Chondrocyte (in vitro differentiated cells): ENCODE measurements around the gene SHISA9. TPM values are rescaled to one million over a fixed set of nuclear protein-coding genes. Genes with fewer than 3 reads are reported as not detected.

Source experiments
- DNase-seq: peaks from one replicate; pipeline ENCODE4 v3.0.0; 2021; ENCODE audit warnings: mixed read lengths, low spot score
- H3K27ac Mint-ChIP-seq: one replicate; pipeline ENCODE4 v1.8.0; 2021; ENCODE audit warnings: mild to moderate bottlenecking, moderate library complexity, mixed read lengths; ENCODE audit not compliant: unreplicated experiment
- H3K27me3 Mint-ChIP-seq: 2 replicates; pipeline ENCODE4 v1.8.0; 2021; ENCODE audit warnings: low read depth, mixed read lengths
- H3K36me3 Mint-ChIP-seq: 2 replicates; pipeline ENCODE4 v1.8.0; 2021; ENCODE audit warnings: low read depth, mixed read lengths
- H3K4me1 Mint-ChIP-seq: 2 replicates; pipeline ENCODE4 v1.8.0; 2021; ENCODE audit warnings: low read depth, mild to moderate bottlenecking, mixed read lengths
- H3K4me3 Mint-ChIP-seq: one replicate; pipeline ENCODE4 v1.8.0; 2021; ENCODE audit warnings: mild to moderate bottlenecking, moderate library complexity, mixed read lengths; ENCODE audit not compliant: unreplicated experiment
- H3K9me3 Mint-ChIP-seq: 2 replicates; pipeline ENCODE4 v1.8.0; 2021; ENCODE audit warnings: low read depth, mixed read lengths
- total RNA-seq: library from RNA; stranded (reverse); gene quantifications from 3 replicates; pipeline ENCODE4 v1.2.1, GENCODE V29; 2021
- TF ChIP-seq, protein P1 (sequence below): fragments of 200-600 bp; sonication (generic); IDR thresholded peaks from 2 replicates; pipeline ENCODE4 v1.5.0; 2021; ENCODE audit warnings: antibody characterized with exemption, mild to moderate bottlenecking, moderate library complexity

The SHISA9 gene
- total RNA-seq, 1 donor from 2014 or later = 1.6 TPM

DNA sequence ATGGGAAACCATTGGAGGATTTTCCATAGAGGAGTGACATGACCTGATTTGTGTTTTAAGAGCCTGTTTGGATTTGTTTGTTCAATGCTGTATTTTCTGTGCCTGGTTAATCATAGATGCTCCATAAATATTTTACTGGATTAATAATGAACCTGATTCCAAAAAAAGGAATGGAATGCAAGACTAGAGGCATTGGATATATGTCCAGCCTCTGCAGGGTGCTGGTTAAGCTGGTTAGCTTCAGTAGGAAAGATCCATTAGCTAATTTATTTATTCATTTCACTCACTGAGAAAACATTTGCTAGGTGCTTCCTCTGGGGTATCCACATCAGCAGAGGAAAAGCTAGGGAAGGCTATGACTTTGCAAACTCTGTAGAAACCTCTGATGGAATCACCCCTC lies 57.7 kb downstream of the SHISA9 start:
- Mint-ChIP-seq H3K9me3 (peaks cover 8% of the 10 kb centered on the region), H3K4me3 (no peak overlapping the region), H3K4me1 (no peaks in the 10 kb centered on the region), H3K27ac (no peak overlapping the region), H3K27me3 (no peaks in the 10 kb centered on the region), H3K36me3 (no peaks in the 10 kb centered on the region)
- TF ChIP-seq, protein P1, sequence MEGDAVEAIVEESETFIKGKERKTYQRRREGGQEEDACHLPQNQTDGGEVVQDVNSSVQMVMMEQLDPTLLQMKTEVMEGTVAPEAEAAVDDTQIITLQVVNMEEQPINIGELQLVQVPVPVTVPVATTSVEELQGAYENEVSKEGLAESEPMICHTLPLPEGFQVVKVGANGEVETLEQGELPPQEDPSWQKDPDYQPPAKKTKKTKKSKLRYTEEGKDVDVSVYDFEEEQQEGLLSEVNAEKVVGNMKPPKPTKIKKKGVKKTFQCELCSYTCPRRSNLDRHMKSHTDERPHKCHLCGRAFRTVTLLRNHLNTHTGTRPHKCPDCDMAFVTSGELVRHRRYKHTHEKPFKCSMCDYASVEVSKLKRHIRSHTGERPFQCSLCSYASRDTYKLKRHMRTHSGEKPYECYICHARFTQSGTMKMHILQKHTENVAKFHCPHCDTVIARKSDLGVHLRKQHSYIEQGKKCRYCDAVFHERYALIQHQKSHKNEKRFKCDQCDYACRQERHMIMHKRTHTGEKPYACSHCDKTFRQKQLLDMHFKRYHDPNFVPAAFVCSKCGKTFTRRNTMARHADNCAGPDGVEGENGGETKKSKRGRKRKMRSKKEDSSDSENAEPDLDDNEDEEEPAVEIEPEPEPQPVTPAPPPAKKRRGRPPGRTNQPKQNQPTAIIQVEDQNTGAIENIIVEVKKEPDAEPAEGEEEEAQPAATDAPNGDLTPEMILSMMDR = no peak
- no peak for DNase-seq

DNA sequence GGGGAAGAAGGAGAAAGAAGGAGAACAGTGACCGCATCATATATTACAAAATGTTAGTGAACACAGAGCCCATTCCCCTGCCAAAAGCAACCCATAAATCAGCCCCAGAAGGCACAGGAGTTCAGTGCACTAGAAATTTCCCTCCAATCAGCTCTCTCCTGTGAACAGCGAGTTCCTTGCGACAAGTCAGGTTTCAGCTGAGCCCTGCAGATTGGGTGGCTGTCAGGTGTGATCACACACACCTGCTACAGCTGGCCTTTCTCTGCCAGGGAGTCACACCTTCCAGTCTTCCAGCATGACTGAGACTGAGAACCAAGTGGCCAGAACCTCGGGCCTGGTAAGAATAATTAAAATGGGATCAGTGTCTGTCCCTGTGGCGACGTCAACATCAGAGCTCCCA lies 60.2 kb downstream of the SHISA9 start:
- DNase-seq = no peak
- H3K9me3 Mint-ChIP-seq = peaks cover 8% of the 10 kb centered on the region
- TF ChIP-seq, protein P1 = no peak
- no peaks in the 10 kb centered on the region for H3K27me3 Mint-ChIP-seq
- no peak overlapping the region for H3K4me3 Mint-ChIP-seq
- H3K27ac Mint-ChIP-seq = no peak overlapping the region
- no peaks in the 10 kb centered on the region for H3K36me3 Mint-ChIP-seq
- H3K4me1 Mint-ChIP-seq = no peaks in the 10 kb centered on the region

DNA sequence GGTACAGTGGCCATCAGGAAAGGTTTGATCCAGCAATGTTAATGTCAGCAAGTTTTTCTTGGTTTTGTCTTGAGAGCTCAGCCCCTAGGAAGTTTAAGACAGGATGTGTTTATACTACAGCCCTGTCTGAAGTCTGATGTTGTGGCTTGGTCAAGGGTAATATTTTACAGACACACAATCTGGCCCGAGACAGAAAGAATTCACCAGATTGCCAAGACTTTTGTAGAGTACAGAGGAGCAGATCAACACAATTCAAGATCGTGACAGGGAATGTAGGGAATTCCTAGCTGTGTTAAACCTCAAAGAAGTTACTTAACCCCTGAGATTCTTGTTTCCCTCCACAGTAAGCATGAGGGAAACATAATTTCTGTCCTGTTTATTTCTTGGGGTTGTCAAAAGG lies 63.1 kb downstream of the SHISA9 start:
- H3K36me3 Mint-ChIP-seq = no peaks in the 10 kb centered on the region
- no peak overlapping the region for H3K4me3 Mint-ChIP-seq
- no peak for DNase-seq
- TF ChIP-seq, protein P1 = no peak
- H3K4me1 Mint-ChIP-seq = no peaks in the 10 kb centered on the region
- peaks cover 4% of the 10 kb centered on the region for H3K9me3 Mint-ChIP-seq
- no peak overlapping the region for H3K27ac Mint-ChIP-seq
- H3K27me3 Mint-ChIP-seq = no peaks in the 10 kb centered on the region

DNA sequence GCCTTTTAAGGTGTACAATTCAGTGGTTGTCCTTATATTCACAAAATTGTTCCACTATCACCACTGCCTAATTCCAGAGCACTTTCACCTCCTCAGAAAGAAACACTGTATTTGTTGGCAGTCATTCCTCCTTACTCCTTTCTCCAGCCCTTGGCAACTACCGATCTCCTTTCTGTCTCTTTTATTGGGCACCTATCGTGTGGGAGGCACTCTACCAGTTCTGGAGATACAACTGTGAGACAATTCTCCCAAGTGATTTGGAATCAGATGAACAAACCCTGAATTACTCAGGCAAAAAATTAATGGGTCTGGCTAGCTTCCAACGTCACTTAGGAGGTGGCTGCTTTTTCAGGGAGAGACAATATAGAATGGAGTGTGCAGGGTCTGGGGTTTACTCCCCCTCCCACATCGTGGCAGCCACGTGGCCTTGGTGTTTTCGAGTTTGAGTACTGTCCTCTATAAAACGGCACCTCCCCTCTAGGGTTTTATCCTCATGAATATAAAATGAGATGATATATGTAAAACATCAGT lies 63.9 kb downstream of the SHISA9 start:
- H3K27me3 Mint-ChIP-seq = no peaks in the 10 kb centered on the region
- H3K36me3 Mint-ChIP-seq = no peaks in the 10 kb centered on the region
- DNase-seq = no peak
- TF ChIP-seq, protein P1 = no peak
- no peaks in the 10 kb centered on the region for H3K4me1 Mint-ChIP-seq
- H3K4me3 Mint-ChIP-seq = no peak overlapping the region
- H3K27ac Mint-ChIP-seq = no peak overlapping the region
- H3K9me3 Mint-ChIP-seq = peaks cover 4% of the 10 kb centered on the region

DNA sequence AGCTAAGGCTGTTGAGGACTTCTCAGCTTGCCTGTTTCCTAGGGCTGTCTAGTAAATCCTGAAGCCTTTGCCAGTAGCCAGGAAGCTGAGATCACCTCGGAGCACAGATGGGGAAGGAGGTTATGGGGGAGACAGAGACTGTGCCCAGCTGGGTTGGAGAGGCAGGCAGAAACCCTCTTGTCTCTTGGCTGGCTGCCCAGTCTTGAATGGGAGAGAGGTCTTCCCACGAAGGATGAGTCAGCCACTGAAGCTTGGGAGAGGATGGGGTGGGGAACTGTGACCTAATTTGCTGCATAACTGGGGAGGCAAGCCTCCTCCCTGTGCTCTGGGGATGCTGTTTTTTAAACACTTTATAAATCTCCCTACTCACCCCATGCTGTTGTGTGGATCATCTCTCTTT lies 69.8 kb downstream of the SHISA9 start:
- H3K36me3 Mint-ChIP-seq = no peaks in the 10 kb centered on the region
- no peak overlapping the region for H3K4me3 Mint-ChIP-seq
- H3K4me1 Mint-ChIP-seq = peaks cover 8% of the 10 kb centered on the region
- H3K27me3 Mint-ChIP-seq = no peaks in the 10 kb centered on the region
- TF ChIP-seq, protein P1 = no peak
- no peak for DNase-seq
- no peak overlapping the region for H3K27ac Mint-ChIP-seq
- no peaks in the 10 kb centered on the region for H3K9me3 Mint-ChIP-seq
